ENCODE data around the gene GNG7. TPM values are rescaled to one million over a fixed set of nuclear protein-coding genes. Genes with fewer than 3 reads are reported as not detected.

Gene GNG7
- polyA plus RNA-seq, 1 donor (not counting 4 experiments of a cell fraction or from before 2014, with no cell fraction given) = 0.01 TPM

GRCh38 chr19:2678044-2678671 lies 24.3 kb downstream of the GNG7 start:
- no peaks in the 10 kb centered on the region for H3K79me2 ChIP-seq (ENCODE audit: control insufficient read depth, insufficient read depth, low read length)
- FAIRE-seq = no peak

DNA sequence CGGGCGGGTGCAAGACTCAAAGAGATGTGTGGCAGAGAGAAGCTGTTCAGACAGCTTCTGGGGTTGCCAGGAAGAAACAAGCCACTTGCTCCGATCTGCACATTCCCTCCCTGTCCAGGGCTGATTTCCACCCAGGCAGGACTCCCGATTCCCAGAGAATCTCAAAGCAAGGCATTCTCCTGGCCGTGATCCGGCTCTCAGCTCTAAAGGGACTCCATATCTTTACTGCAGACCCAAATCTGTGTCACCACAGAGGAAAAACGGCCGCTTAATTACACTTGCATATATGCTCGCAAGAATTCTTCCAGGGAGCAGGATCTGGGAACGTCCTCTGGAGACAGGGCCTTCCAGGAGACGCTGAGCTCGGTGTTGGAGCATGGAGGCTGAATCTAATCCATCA lies 25.7 kb downstream of the GNG7 start:
- H3K9me1 ChIP-seq (ENCODE audit: control insufficient read depth, extremely low read depth, insufficient read depth, low read length) = no peaks in the 10 kb centered on the region
- TF ChIP-seq EZH2 (IDR thresholded peaks at IDR 0.05; ENCODE audit: low read length) = no peak
- TF ChIP-seq, protein P1, sequence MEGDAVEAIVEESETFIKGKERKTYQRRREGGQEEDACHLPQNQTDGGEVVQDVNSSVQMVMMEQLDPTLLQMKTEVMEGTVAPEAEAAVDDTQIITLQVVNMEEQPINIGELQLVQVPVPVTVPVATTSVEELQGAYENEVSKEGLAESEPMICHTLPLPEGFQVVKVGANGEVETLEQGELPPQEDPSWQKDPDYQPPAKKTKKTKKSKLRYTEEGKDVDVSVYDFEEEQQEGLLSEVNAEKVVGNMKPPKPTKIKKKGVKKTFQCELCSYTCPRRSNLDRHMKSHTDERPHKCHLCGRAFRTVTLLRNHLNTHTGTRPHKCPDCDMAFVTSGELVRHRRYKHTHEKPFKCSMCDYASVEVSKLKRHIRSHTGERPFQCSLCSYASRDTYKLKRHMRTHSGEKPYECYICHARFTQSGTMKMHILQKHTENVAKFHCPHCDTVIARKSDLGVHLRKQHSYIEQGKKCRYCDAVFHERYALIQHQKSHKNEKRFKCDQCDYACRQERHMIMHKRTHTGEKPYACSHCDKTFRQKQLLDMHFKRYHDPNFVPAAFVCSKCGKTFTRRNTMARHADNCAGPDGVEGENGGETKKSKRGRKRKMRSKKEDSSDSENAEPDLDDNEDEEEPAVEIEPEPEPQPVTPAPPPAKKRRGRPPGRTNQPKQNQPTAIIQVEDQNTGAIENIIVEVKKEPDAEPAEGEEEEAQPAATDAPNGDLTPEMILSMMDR (optimal IDR thresholded peaks at IDR 0.05 in 1 of 3, IDR thresholded peaks at IDR 0.05 in 1 of 3, conservative IDR thresholded peaks at IDR 0.05 in 1 of 3; ENCODE audit: extremely low read depth in 1 of 3, insufficient read depth in 2 of 3, low read length in 3 of 3) = no peak
- H3K9me3 ChIP-seq (ENCODE audit: control insufficient read depth, low read depth, low read length) = no peaks in the 10 kb centered on the region
- FAIRE-seq = no peak
- H3K4me2 ChIP-seq (ENCODE audit: control insufficient read depth, extremely low read depth, insufficient read depth, low read depth, low read length) = no peak overlapping the region
- no peaks in the 10 kb centered on the region for H3K36me3 ChIP-seq (ENCODE audit: control insufficient read depth in 2 of 2, extremely low read depth in 1 of 2, insufficient read depth in 2 of 2, low read length in 2 of 2)
- H3K9ac ChIP-seq (ENCODE audit: control insufficient read depth, extremely low read depth, insufficient read depth, low read length) = no peak overlapping the region
- no peak for DNase-seq (ENCODE audit: low read depth, low spot score)
- H3K4me3 ChIP-seq (ENCODE audit: control insufficient read depth in 2 of 3, extremely low read depth in 1 of 3, insufficient read depth in 2 of 3, low read depth in 1 of 3, low read length in 3 of 3) = no peak overlapping the region
- dilution Hi-C loops (cut with MboI; ENCODE audit: extremely low pct_ligation_motif_present, low sequenced_read_pairs) = no loop called here
- no peaks in the 10 kb centered on the region for H3K79me2 ChIP-seq (ENCODE audit: control insufficient read depth, insufficient read depth, low read length)
- no peak overlapping the region for H2AFZ ChIP-seq (ENCODE audit: control insufficient read depth, low read length)
- H3K27me3 ChIP-seq (ENCODE audit: control insufficient read depth, extremely low read depth, insufficient read depth, low read length) = peaks cover 10% of the 10 kb centered on the region
- no peak overlapping the region for H3K27ac ChIP-seq (ENCODE audit: control insufficient read depth, insufficient read depth, low read length)
- H3K4me1 ChIP-seq (ENCODE audit: control insufficient read depth, extremely low read depth, insufficient read depth, low read length) = no peaks in the 10 kb centered on the region
- no peaks in the 10 kb centered on the region for H4K20me1 ChIP-seq (ENCODE audit: control insufficient read depth, extremely low read depth, insufficient read depth, low read length)

More at GRCh38 chr19:2678044-2678671, 24.3 kb downstream of the GNG7 start:
- H3K4me3 ChIP-seq (ENCODE audit: control insufficient read depth in 2 of 3, extremely low read depth in 1 of 3, insufficient read depth in 2 of 3, low read depth in 1 of 3, low read length in 3 of 3) = no peak overlapping the region
- H3K4me1 ChIP-seq (ENCODE audit: control insufficient read depth, extremely low read depth, insufficient read depth, low read length) = no peaks in the 10 kb centered on the region
- no peak overlapping the region for H2AFZ ChIP-seq (ENCODE audit: control insufficient read depth, low read length)
- H3K4me2 ChIP-seq (ENCODE audit: control insufficient read depth, extremely low read depth, insufficient read depth, low read depth, low read length) = no peak overlapping the region
- TF ChIP-seq EZH2 (IDR thresholded peaks at IDR 0.05; ENCODE audit: low read length) = no peak
- no peak for DNase-seq (ENCODE audit: low read depth, low spot score)
- no peaks in the 10 kb centered on the region for H3K9me3 ChIP-seq (ENCODE audit: control insufficient read depth, low read depth, low read length)
- no peaks in the 10 kb centered on the region for H3K36me3 ChIP-seq (ENCODE audit: control insufficient read depth in 2 of 2, extremely low read depth in 1 of 2, insufficient read depth in 2 of 2, low read length in 2 of 2)
- no peaks in the 10 kb centered on the region for H3K9me1 ChIP-seq (ENCODE audit: control insufficient read depth, extremely low read depth, insufficient read depth, low read length)
- H4K20me1 ChIP-seq (ENCODE audit: control insufficient read depth, extremely low read depth, insufficient read depth, low read length) = no peaks in the 10 kb centered on the region
- peaks cover 10% of the 10 kb centered on the region for H3K27me3 ChIP-seq (ENCODE audit: control insufficient read depth, extremely low read depth, insufficient read depth, low read length)
- no peak overlapping the region for H3K27ac ChIP-seq (ENCODE audit: control insufficient read depth, insufficient read depth, low read length)
- H3K9ac ChIP-seq (ENCODE audit: control insufficient read depth, extremely low read depth, insufficient read depth, low read length) = no peak overlapping the region
- dilution Hi-C loops (cut with MboI; ENCODE audit: extremely low pct_ligation_motif_present, low sequenced_read_pairs) = no loop called here

- dilution Hi-C loops (cut with MboI; ENCODE audit: extremely low pct_ligation_motif_present, low sequenced_read_pairs) = no loop called here
- Histone ChIP-seq H3K27me3 (ENCODE audit: control insufficient read depth, extremely low read depth, insufficient read depth, low read length) (peaks cover 10% of the 10 kb centered on the region), H3K36me3 (ENCODE audit: control insufficient read depth in 2 of 2, extremely low read depth in 1 of 2, insufficient read depth in 2 of 2, low read length in 2 of 2) (no peaks in the 10 kb centered on the region), H2AFZ (ENCODE audit: control insufficient read depth, low read length) (no peak overlapping the region), H3K4me2 (ENCODE audit: control insufficient read depth, extremely low read depth, insufficient read depth, low read depth, low read length) (no peak overlapping the region), H3K9me1 (ENCODE audit: control insufficient read depth, extremely low read depth, insufficient read depth, low read length) (no peaks in the 10 kb centered on the region), H3K9ac (ENCODE audit: control insufficient read depth, extremely low read depth, insufficient read depth, low read length) (no peak overlapping the region), H3K4me3 (ENCODE audit: control insufficient read depth in 2 of 3, extremely low read depth in 1 of 3, insufficient read depth in 2 of 3, low read depth in 1 of 3, low read length in 3 of 3) (no peak overlapping the region), H3K27ac (ENCODE audit: control insufficient read depth, insufficient read depth, low read length) (no peak overlapping the region), H4K20me1 (ENCODE audit: control insufficient read depth, extremely low read depth, insufficient read depth, low read length) (no peaks in the 10 kb centered on the region), H3K4me1 (ENCODE audit: control insufficient read depth, extremely low read depth, insufficient read depth, low read length) (no peaks in the 10 kb centered on the region), H3K79me2 (ENCODE audit: control insufficient read depth, insufficient read depth, low read length) (no peaks in the 10 kb centered on the region), H3K9me3 (ENCODE audit: control insufficient read depth, low read depth, low read length) (no peaks in the 10 kb centered on the region)
- TF ChIP-seq, protein P1 (optimal IDR thresholded peaks at IDR 0.05 in 1 of 3, IDR thresholded peaks at IDR 0.05 in 1 of 3, conservative IDR thresholded peaks at IDR 0.05 in 1 of 3; ENCODE audit: extremely low read depth in 1 of 3, insufficient read depth in 2 of 3, low read length in 3 of 3) = no peak
- TF ChIP-seq EZH2 (IDR thresholded peaks at IDR 0.05; ENCODE audit: low read length) = no peak
- FAIRE-seq (no peak), DNase-seq (ENCODE audit: low read depth, low spot score) (no peak)
These were observed 26.6 kb downstream of the GNG7 start for GRCh38 chr19:2675892-2676291.
